ENCODE data around the gene IFNGR2.
A peak's percentile ranks its signal among the peaks of the same experiment; 100 is the strongest.
"Not testable (repeated sequence)": the region's sequence is repeated elsewhere in the genome, so short reads cannot be mapped to it uniquely, and the experiment has no call there.

IFNGR2 gene

GRCh38 chr21:33441489-33442477, 38.6 kb downstream of the IFNGR2 start:
- DNase-seq = no peak

- DNase-seq = no peak
These were observed 40.0 kb downstream of the IFNGR2 start for GRCh38 chr21:33443194-33443593.

GRCh38 chr21:33444499-33444898, 41.3 kb downstream of the IFNGR2 start:
- DNase-seq = no peak

DNA sequence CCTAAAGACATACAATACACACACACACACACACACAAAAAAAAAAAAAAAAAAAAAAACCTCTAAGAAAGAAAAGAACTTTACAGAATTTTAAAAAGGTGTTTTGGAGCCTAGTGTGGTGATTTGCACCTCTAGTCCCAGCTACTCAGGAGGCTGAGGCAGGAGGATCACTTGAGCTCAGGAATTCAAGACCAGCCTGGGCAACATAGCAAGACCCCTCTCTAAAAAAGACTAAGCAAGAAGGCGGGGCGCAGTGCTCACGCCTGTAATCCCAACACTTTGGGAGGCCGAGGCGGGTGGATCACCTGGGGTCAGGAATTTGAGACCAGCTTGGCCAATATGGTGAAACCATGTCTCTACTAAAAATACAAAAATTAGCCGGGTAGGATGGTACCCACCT, 43.4 kb downstream of the IFNGR2 start:
- DNase-seq = not testable (repeated sequence)

- no peak for DNase-seq
These were observed 46.4 kb downstream of the IFNGR2 start for GRCh38 chr21:33449616-33450015.

DNA sequence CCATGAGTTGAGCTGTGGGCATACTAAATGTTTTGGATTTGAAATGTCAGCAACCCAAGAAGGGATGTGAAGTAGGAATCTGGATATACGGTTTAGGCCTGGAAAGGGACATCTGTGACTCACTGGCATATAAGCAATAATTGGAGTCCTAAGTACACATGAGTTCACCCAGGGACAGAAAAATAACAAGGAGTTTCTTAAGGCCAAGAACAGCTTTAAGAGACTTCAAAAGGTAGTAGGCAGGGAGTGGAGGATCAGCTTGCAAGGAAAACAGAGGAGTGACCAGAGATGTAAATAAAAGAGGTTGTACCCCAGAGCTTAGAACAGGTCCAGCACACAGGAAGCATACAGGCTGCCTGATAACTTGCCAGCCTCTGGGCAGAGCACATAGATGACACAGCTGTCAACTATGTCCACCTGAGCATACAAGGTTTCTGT, 48.4 kb downstream of the IFNGR2 start:
- no peak for DNase-seq

DNA sequence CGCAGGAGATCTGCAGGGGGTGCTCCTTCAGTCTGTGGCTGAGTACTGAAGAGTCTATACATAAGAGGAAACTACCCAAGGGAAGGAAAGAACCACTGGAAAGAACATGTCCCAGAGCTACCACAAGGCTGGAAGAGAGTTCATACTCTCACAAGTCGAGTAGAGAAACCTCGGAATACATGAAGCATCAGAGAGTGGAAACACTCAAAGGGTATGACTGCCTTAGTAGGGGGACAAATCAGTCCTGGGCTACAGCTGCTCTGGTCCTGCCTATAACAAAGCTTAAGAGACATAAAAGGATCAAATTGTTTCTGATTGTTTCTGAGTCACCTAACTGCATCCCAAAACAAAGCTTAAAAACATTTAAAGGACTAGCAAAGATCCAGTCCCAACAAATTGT, 49.1 kb downstream of the IFNGR2 start:
- no peak for DNase-seq

- no peak for DNase-seq
These were observed 52.7 kb downstream of the IFNGR2 start for GRCh38 chr21:33455686-33456446.

GRCh38 chr21:33458861-33459260, 55.6 kb downstream of the IFNGR2 start:
- DNase-seq = no peak

DNA sequence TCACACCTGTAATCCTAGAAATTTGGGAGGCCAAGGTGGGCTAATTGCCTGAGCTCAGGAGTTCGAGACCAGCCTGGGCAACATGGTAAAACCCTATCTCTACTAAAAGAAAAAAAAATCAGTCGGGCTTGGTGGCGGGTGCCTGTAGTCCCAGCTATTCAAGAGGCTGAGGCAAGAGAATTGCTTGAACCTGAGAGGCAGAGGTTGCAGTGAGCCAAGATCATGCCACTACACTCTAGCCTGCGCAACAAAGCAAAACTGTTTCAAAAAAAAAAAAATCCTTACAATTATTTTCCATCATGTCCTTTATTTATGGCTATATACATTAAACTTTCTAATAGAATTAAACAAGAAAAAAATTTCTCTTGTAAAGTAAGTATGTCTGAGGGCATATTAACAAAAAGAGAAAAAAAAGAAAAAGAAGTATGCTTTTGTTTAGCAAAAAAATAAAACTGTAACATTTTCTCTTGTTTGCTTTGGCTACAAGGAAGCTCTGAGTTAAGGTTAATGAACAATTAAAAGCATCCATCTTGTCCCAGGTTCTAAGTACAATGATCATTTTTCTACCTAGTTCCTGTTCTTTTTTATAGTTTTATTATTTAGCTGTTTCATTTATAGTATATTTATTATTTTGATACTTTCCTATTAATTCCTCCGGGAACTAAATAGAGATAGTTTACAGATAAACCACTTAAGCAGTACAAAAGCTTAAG, 58.5 kb downstream of the IFNGR2 start:
- no peak for DNase-seq

- not testable (repeated sequence) for DNase-seq
These were observed 66.0 kb downstream of the IFNGR2 start for GRCh38 chr21:33469183-33469582.

DNA sequence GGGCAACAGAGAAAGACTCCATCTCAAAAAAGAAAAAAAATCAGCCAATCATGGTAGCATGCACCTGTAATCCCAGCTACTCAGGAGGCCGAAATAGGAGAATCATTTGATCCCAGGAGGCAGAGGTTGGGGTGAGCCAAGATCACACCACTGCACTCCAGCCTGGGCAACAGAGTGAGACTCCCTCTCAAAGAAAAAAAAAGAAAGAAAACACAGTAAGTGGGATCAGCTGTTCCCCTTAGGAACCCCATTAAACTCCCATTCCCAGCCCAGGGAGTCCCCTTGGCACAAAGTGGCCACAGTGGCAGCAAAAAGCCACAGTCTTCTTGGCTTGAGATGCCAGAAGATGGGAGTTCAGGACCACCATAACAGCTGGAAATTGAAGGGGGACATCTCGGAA, 67.5 kb downstream of the IFNGR2 start:
- no peak for DNase-seq

- DNase-seq = no peak
These were observed 70.1 kb downstream of the IFNGR2 start for GRCh38 chr21:33473344-33473743.

GRCh38 chr21:33477066-33477465, 73.9 kb downstream of the IFNGR2 start:
- no peak for DNase-seq

GRCh38 chr21:33478182-33478581, 75.0 kb downstream of the IFNGR2 start:
- DNase-seq = no peak

DNA sequence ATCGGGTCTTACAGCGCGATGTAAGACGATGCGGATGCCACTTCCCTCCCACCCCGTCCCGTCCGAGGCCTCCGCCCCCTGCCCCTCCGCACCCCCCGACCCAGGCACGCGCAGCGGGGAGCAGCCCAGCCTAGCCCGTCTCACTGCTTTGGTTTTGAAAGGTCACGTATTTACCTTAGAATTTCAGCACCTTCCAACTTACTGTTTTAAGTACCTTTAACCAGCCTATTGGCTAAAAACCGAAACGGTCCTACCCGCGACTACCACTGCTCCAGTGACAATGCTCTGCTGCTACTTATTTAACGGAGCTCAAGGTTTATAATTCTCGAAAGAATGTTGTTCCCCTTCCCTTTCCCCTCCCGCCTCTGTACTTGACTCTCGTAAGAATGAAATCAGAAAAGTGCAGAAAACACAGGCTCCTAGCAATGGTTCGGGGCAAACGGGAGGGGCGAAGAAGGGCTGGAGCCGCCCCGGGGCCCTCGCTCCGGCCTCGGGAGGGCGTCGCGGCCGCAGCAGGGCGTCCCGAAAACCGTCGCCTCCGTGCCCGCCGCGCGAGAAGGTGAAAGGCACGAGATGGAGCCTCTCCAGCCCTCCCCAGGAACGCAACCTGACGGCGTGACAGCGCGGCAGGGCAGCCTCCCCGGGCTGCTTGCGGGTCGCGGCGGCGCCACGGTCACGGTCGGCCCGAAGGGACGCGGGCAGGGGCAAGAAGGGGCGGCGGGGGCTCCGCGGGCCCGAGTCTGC, 75.9 kb downstream of the IFNGR2 start:
- DNase-seq = peak; percentile 48

DNA sequence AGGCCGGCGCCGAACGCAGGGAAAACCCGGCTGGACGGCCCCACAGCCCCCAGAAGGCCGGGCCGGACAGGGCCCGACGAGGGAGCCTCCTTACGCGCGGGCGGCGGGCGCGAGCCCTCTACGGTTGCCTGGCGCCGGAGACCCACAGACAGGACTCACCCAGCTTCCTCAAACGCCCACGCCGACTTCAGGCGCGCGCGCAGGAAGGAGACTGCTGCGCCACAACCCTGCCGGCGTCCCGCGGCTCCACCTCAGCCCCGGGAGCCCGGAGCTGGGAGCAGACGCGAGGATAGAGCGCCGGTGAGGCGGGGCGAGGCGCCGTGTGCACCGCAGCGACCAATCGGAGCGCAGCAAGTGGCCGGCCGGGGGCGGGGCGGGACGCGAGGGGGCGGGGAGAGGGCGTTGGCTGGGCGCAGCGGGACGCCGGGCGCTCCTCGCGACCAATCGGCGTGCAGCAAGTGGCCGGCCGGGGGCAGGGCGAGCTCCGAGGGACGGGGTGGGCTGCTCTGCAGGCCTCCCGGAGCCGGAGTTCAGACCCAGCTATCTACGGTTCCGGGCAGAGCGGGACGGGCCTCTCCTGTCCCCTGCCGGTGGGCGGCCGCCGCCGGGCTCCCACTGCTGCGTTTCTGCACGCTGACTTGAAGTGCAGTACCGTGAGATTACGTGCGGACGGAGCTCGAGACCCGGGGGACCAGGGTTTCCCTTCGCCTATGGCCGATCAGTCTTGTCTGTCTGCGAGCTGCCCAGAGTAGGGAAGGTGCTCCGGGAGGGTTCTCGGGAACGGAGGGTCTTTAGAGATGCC, 76.7 kb downstream of the IFNGR2 start, which contains the start of gene TMEM50B:
Gene TMEM50B, minus strand, starts transcription at position 296 of the 802 bp plus-strand sequence. CDS start 11,089 bp downstream, outside the sequence.
- DNase-seq = peak; percentile 99

DNA sequence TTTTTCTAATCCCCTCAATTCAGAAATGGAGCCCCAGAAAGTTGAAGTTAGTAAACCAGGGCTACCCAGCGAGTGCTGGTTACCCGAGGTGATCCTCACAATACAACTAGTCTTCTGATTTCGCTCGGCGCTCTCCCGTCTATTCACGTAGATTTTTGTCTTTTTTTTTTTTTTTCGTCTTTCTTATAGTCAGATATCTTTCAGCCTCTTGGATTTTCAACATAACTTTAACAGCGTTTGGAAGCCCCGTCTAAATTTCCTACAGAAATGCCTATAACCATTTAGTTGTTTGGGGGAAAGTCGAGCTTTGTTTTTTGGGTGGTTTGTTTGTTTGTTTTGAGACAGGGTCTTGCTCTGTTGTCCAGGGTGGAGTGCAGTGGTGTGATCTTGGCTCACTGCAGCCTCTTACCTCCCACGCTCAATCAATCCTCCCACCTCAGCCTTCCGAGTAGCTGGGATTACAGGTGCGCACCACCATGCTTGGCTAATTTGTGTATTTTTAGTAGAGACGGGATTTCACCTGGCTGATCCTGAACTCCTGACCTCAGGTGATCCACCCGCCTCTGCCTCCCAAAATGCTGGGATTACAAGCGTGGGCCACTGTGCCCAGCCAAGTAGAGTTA, 77.4 kb downstream of the IFNGR2 start:
- no peak for DNase-seq

GRCh38 chr21:33481314-33481943, 78.2 kb downstream of the IFNGR2 start:
- DNase-seq = no peak
